Measurements from ENCODE around the gene MYO15B. TPM values are rescaled to one million over a fixed set of nuclear protein-coding genes. Genes with fewer than 3 reads are reported as not detected.

The MYO15B gene
- total RNA-seq, 1 experiment from 2014 or later: 30.3 TPM

- Histone ChIP-seq H3K4me2 (ENCODE audit: low read length) (no peak overlapping the region), H3K9me2 (ENCODE audit: insufficient read depth) (no peaks in the 10 kb centered on the region), H3K4me1 (ENCODE audit: control insufficient read depth in 1 of 2, insufficient read depth in 2 of 2, low read length in 2 of 2) (peaks cover 31 to 60% of the 10 kb centered on the region in 2 experiments), H2AFZ (ENCODE audit: low read depth, low read length, poor library complexity, severe bottlenecking) (no peak overlapping the region), H3K4me3 (replicated peaks in 1 of 2; ENCODE audit: low read depth in 1 of 2, low read length in 2 of 2) (no peak overlapping the region), H3K27ac (ENCODE audit: low read depth, low read length) (no peak overlapping the region), H3K9ac (ENCODE audit: low read length) (no peak overlapping the region), H3K79me2 (ENCODE audit: insufficient read depth, low read length) (no peaks in the 10 kb centered on the region), H4K20me1 (ENCODE audit: insufficient read depth) (no peaks in the 10 kb centered on the region), H3K27me3 (ENCODE audit: insufficient read depth, low read length) (no peaks in the 10 kb centered on the region), H3K36me3 (ENCODE audit: control insufficient read depth in 1 of 2, insufficient read depth in 2 of 2, low read length in 2 of 2) (no peaks in the 10 kb centered on the region), H3K9me3 (ENCODE audit: control insufficient read depth in 1 of 2, insufficient read depth in 1 of 2, low read depth in 1 of 2, low read length in 2 of 2) (no peaks in the 10 kb centered on the region)
- intact Hi-C loops (cut with micrococcal nuclease): no loop called here
- RAD21 ChIA-PET (ENCODE audit: low non-redundant PET in 1 of 2, low total read pairs in 2 of 2, uncharacterized antibody in 2 of 2, unreplicated experiment in 2 of 2): no interaction called here
- CTCF ChIA-PET: no interaction called here
- TF ChIP-seq, protein P1, sequence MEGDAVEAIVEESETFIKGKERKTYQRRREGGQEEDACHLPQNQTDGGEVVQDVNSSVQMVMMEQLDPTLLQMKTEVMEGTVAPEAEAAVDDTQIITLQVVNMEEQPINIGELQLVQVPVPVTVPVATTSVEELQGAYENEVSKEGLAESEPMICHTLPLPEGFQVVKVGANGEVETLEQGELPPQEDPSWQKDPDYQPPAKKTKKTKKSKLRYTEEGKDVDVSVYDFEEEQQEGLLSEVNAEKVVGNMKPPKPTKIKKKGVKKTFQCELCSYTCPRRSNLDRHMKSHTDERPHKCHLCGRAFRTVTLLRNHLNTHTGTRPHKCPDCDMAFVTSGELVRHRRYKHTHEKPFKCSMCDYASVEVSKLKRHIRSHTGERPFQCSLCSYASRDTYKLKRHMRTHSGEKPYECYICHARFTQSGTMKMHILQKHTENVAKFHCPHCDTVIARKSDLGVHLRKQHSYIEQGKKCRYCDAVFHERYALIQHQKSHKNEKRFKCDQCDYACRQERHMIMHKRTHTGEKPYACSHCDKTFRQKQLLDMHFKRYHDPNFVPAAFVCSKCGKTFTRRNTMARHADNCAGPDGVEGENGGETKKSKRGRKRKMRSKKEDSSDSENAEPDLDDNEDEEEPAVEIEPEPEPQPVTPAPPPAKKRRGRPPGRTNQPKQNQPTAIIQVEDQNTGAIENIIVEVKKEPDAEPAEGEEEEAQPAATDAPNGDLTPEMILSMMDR (IDR thresholded peaks at IDR 0.05 in 2 of 3, conservative IDR thresholded peaks at IDR 0.05 in 1 of 3; ENCODE audit: borderline replicate concordance in 1 of 3, insufficient read depth in 1 of 3, low read depth in 2 of 3, low read length in 2 of 3): no peak
- TF ChIP-seq EZH2phosphoT487 (IDR thresholded peaks at IDR 0.05; ENCODE audit: borderline replicate concordance) (no peak), RAD21 (IDR thresholded peaks at IDR 0.05; ENCODE audit: low read depth) (no peak), MAX (IDR thresholded peaks at IDR 0.05) (no peak), JUND (IDR thresholded peaks at IDR 0.05) (no peak)
- TF ChIP-seq, protein P2, sequence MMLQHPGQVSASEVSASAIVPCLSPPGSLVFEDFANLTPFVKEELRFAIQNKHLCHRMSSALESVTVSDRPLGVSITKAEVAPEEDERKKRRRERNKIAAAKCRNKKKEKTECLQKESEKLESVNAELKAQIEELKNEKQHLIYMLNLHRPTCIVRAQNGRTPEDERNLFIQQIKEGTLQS (IDR thresholded peaks at IDR 0.05): no peak
- no peak for DNase-seq (ENCODE audit: low read depth, low spot score)
- ATAC-seq: no peak
- no TSS peak for BruUV-seq (replicated peaks)
- POLR2A ChIA-PET: no interaction called here
Measured at GRCh38 chr17:75607086-75607485, 19.5 kb downstream of the MYO15B start.

All from HCT116 (cell line).